ENCODE results near the gene LAIR2.

Gene LAIR2

DNA sequence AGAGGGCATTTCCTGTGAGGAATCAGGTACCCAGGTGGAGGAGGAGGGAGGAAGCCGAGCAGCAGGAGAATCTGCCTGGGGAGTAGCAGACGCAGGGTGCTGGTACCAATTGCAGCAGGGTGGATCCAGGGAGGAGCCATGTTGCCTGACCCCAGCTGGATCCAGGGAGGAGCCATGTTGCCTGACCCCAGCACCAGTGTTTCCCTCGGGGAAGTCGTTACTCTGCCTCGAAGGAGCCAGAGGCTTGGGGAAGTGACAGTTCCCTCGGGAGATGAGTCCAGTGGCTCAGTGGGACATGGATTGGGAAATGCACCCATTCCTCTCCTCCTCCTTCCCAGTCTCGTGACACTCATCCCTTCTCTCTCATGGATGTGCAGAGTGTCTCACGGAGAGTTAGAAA is 31.5 kb downstream of the LAIR2 start:
- DNase-seq (ENCODE audit: low read depth, low spot score) = no peak

DNA sequence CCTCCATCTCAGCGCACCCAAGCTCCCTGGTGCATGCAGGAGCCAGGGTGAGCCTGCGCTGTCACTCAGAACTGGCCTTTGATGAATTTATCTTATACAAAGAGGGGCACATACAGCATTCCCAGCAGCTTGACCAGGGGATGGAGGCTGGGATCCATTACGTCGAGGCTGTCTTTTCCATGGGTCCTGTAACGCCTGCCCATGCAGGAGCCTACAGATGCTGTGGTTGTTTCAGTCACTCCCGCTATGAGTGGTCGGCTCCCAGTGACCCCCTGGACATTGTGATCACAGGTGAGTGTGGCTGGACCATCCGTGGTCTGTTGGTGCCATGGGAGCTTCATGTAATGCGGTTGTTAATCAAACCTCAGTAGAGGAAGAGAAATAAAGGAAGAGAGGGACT is 33.0 kb downstream of the LAIR2 start:
- no peak for DNase-seq (ENCODE audit: low read depth, low spot score)

DNA sequence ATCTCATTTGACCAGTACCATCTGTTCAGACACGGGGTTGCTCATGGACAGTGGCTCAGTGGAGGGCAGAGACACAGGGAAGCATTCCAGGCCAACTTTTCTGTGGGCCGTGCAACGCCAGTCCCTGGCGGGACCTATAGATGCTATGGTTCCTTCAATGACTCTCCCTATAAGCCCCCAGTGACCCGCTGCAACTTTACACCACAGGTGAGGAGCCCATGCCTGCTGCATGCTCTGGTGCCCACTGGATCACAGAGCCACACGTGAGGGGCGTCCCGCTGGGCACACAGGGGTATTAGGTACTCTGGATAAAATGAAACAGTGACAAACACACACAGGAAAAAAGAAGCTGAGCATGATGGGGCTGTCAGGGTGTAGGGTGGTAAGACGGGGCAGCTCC is 34.3 kb downstream of the LAIR2 start:
- no peak for DNase-seq (ENCODE audit: low read depth, low spot score)

DNA sequence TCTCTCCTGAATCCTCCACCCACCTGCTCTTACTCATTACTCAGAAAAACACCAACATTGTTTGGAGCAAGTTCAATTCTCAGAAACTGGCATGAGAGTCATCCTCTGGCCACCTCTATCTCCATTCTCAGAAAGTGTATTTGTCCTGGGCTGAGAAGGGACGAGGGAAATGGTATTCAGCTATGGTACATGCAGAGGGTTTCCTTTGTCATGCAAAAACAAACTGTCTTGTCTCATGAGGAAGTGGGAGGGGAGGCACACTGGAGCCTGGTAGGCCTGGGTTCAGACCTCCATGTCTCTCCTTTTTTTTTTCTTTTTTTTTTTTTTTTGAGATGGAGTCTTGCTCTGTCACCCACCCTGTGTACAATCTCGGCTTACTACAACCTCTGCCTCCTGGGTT is 39.1 kb downstream of the LAIR2 start:
- no peak for DNase-seq (ENCODE audit: low read depth, low spot score)

DNA sequence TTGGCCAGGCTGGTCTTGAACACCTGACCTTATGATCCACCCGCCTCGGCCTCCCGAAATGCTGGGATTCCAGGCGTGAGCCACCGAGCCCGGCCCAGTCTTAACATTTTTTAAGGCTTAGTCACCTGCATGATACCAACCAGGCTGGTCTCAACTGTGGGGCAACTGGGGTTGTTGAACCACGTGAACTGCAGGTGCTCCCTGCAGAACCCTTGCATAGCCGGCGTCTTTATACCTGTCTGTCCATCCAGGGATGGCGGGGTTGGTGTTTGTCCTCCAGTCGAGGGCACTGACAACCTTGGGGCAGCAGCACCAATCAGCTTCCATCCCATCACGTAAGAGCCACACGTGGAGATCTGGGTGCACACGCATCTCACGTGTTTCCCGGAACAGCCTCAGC is 46.2 kb downstream of the LAIR2 start:
- DNase-seq (ENCODE audit: low read depth, low spot score) = no peak

DNA sequence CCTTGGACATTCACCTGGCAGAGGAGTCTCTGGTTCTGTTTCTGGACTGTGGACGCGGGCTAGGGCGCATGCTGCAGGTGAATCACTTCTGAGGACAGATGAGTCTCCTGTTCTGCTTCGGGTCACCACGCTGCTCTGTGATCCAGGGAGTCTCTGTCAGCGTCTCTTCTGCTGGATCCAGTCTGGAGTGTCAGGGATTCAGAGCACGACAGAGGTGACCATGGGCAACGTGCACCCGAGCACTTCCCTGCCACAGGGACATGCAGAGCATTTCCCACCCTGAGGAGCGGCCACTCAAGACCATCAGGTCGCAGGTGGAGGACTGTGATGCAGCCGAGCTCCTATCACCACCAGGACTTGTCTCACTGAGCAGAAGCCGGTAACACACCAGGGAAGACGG is 46.6 kb downstream of the LAIR2 start:
- no peak for DNase-seq (ENCODE audit: low read depth, low spot score)

DNA sequence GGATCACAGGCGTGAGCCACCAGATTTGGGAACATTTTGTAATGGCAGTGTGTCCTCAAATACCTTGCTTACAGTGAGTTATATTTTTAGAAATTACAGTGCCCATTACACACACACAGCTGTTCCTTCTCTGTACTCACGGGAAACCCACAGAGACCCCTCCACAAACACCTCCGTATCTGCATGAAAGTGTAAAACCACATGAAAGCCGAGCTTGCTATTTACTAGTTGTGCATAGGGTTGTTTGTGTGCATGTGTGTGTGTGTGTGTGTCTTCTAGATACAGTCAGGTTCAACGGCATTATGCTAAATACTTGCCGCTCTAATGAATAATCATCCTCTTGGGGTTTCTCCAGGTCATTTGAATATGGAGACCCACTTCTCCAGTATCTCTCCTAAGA is 48.7 kb downstream of the LAIR2 start:
- DNase-seq (ENCODE audit: low read depth, low spot score) = no peak

DNA sequence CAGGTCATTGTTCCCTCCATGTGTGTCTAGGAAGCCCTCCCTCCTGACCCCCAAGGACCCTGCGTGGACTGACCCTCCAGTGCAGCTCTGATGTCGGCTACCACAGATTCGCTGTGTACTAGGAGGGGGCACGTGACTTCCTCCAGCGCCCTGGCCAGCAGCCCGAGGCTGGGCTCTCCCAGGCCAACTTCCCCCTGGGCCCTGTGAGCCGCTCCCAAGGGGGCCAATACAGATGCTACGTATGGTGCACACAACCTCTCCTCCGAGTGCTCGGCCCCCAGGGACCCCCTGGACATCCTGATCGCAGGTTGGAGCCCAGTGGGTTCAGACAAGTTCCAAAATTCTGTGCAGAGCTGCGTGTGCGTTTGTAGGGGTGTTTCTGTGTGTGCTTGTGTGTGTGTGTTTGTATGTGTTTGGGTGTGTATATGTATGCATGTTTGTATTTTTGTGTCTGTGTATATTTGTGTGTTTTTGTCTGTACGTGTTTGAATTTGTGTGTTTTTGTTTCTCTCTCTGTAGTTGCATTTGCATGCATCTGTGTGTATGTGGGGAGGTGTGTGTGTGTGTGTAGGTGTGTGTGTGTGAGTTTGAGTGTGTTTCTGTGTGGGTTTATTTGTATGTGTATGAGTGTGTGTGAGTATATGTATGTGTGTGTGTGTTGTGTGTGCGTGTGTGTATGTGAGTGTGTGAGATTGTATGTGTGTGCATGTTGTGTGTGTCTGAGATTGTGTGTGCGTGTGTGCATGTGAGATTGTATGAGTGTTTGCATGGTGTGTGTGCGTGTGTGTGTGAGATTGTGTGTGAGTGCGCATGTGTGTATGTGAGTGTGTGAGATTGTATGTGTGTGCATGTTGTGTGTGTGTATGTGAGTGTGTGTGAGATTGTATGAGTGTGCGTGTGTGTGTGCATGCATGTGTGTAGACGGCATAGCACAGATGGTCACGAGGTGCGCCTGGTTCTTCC is 49.6 kb downstream of the LAIR2 start:
- DNase-seq (ENCODE audit: low read depth, low spot score) = no peak

DNA sequence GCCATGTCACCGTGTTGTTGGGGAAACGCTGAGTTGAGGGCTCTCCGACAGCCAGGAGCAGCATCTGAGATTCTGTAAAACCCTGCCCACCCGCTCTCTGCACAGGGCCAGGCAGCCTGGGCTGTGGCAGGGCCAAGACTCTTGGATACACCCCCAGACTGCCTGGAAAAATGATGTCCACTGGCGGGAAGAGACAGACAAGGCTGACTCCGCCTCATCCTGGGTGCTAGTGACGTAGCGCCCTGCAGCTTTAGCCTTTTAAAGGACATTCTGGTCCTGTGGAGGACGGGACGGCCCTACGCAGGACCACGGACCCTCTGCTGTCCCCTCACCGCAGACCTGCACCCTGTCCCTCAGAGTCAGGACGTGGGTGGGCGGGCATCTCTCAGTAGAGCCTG is 50.3 kb downstream of the LAIR2 start:
- DNase-seq (ENCODE audit: low read depth, low spot score) = no peak

DNA sequence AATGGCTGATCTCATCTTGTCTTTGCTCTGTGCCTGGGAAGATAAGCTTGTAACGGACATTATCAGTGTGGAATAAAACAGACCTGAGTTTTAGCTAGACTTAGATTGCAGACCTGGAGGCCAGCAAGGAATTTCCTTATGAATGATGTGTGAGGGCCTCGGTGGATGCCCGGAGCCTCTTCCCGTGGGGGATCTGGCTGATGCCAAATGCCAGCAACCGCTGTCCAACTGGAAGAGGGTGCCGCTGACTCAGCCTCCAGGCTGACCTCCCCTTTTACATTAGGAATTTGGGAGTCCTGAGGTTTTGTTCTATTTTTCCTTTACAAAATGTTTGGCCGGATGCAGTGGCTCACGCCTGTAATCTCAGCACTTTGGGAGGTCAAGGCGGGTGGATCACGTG is 51.4 kb downstream of the LAIR2 start:
- no peak for DNase-seq (ENCODE audit: low read depth, low spot score)

DNA sequence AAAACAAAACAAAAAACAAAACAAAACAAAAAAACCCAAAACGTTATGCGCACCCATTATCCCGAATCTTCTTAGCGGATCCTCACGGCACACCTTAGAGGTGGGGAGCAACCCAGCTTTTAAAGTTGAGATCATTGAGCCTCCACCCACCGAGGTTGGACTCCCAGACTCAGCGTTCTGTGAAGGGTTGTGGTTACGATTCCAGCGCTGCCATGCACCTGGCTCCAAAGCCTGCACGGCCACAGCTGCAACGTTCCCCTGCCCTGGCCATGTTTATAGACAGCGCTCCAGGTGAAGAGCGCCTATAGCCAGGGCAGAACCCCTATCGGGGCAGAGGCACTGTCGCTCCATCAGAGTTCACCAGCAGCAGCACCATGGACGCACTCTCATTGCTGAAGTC is 52.3 kb downstream of the LAIR2 start:
- DNase-seq (ENCODE audit: low read depth, low spot score) = no peak

DNA sequence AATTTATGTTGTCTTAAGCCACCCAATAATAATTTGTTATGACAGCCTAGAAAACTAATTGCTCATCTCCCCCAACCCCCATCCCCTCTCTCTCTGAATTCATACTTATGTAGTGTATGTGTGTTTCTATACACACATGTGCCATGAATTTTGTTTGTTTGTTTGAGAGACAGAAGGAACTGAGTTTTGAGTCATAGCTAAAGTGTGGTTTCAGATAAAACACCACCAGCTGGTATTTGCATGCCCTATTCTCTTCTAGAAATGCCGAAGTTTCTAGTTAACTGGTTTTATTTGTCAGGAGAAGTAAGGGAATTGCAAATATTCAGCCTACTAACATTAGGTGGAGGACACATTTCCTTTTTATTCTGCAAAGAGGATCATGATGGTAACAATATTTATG is 53.6 kb downstream of the LAIR2 start:
- DNase-seq (ENCODE audit: low read depth, low spot score) = no peak

DNA sequence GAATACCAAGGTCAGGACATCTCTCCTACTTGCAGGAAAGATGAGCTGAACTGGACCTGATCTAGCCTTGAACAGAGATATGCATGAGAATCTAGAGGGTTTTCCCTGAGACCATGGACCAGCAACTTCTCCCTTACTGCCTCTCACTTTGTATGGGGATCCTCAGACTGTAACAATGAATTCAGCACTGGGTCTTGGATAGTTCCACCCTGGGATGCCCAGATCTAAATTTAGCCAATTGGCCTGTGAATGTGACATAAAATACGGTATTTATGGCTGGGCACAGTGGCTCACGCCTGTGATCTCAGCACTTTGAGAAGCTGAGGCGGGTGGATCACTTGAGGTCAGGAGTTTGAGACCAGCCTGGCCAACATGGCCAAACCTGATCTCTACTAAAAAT is 55.7 kb downstream of the LAIR2 start:
- no peak for DNase-seq (ENCODE audit: low read depth, low spot score)

Measured in astrocyte of the hippocampus (primary cell).